H1 (cell line): ENCODE data around the gene SEMA4D. TPM values are rescaled to one million over a fixed set of nuclear protein-coding genes. Genes with fewer than 3 reads are reported as not detected.

Source experiments
- CTCF ChIA-PET: fragments of 300-600 bp; sonication (Branson Sonifier 250); formaldehyde crosslinking; loops from one replicate; lab custom pipeline; 2021; ENCODE audit not compliant: partially characterized antibody; lab: Charles Lee
- POLR2A ChIA-PET: fragments of 300-600 bp; sonication (Branson Sonifier 250); formaldehyde crosslinking; loops from one replicate; lab custom pipeline; 2021; ENCODE audit warnings: inconsistent platforms; ENCODE audit not compliant: partially characterized antibody; lab: Charles Lee
- DNase-seq, 2 experiments: peaks; one replicate each; pipeline versions ENCODE4 v3.0.0 to v3.0.0-alpha.2; 2010 to 2022; ENCODE audit warnings: low spot score in 2 of 2, low read depth in 1 of 2, mixed read lengths in 1 of 2
- FAIRE-seq: peaks from 2 replicates; lab custom pipeline; 2011; peaks lifted over from hg19 to GRCh38; lab: Jason Lieb, UNC
- H2AFZ ChIP-seq: 2 replicates; pipeline ENCODE4 v1.8.1; 2012; ENCODE audit warnings: low read length, inconsistent platforms
- H2AK5ac ChIP-seq: 2 replicates; pipeline ENCODE4 v1.6.1; 2013; ENCODE audit warnings: low read depth, low read length
- H2BK120ac ChIP-seq: replicated peaks from 2 replicates; pipeline ENCODE3; 2013; ENCODE audit warnings: low read depth, low read length, inconsistent platforms
- H2BK12ac ChIP-seq: 2 replicates; pipeline ENCODE4 v1.6.1; 2013; ENCODE audit warnings: low read depth, low read length
- H2BK15ac ChIP-seq: 2 replicates; pipeline ENCODE4 v1.6.1; 2013; ENCODE audit warnings: low read length
- H2BK20ac ChIP-seq: 2 replicates; pipeline ENCODE4 v1.6.1; 2013; ENCODE audit warnings: low read length
- H2BK5ac ChIP-seq: 2 replicates; pipeline ENCODE4 v1.6.1; 2013; ENCODE audit warnings: low read depth, low read length
- H3K14ac ChIP-seq: 2 replicates; pipeline ENCODE4 v1.6.1; 2013; ENCODE audit warnings: inconsistent platforms; ENCODE audit not compliant: insufficient read length
- H3K18ac ChIP-seq: 2 replicates; pipeline ENCODE4 v1.6.1; 2013; ENCODE audit warnings: low read length; ENCODE audit errors: extremely low read depth
- H3K23ac ChIP-seq: 2 replicates; pipeline ENCODE4 v1.6.1; 2013; ENCODE audit warnings: inconsistent platforms; ENCODE audit not compliant: insufficient read length
- H3K23me2 ChIP-seq: 2 replicates; pipeline ENCODE4 v1.6.1; 2013; ENCODE audit warnings: low read depth, low read length
- H3K27ac ChIP-seq: 2 replicates; pipeline ENCODE4 v1.6.1; 2011; ENCODE audit warnings: low read depth, low read length, inconsistent platforms
- H3K27me3 ChIP-seq, 4 experiments: replicated peaks in 1 of 4; 1 replicate in 1 of 4; 2 replicates in 3 of 4; pipeline versions ENCODE4 v1.6.1 to v1.8.1; 2011 to 2013; ENCODE audit warnings: low read length in 3 of 4, mild to moderate bottlenecking in 3 of 4, inconsistent platforms in 2 of 4, mixed read lengths in 2 of 4, moderate library complexity in 1 of 4; ENCODE audit not compliant: control insufficient read depth in 3 of 4, insufficient read depth in 3 of 4; ENCODE audit errors: extremely low read depth in 1 of 4
- H3K36me3 ChIP-seq, 4 experiments: 2 replicates each; pipeline versions ENCODE4 v1.6.1 to v1.8.1; 2011 to 2013; ENCODE audit warnings: mild to moderate bottlenecking in 4 of 4, low read length in 3 of 4, moderate library complexity in 2 of 4, control low read depth in 1 of 4, inconsistent platforms in 1 of 4; ENCODE audit not compliant: insufficient read depth in 4 of 4, control insufficient read depth in 2 of 4
- H3K4ac ChIP-seq: replicated peaks from 2 replicates; pipeline ENCODE3; 2013; ENCODE audit warnings: low read length, low read depth, mixed read lengths, inconsistent platforms; ENCODE audit not compliant: insufficient read length
- H3K4me1 ChIP-seq, 4 experiments: replicated peaks in 1 of 4; 1 replicate in 1 of 4; 2 replicates in 3 of 4; pipeline versions ENCODE4 v1.6.1 to v1.8.1; 2011 to 2013; ENCODE audit warnings: low read length in 3 of 4, inconsistent platforms in 2 of 4, mixed read lengths in 1 of 4; ENCODE audit not compliant: insufficient read depth in 4 of 4, control insufficient read depth in 3 of 4
- H3K4me2 ChIP-seq, 2 experiments: 2 replicates each; pipeline versions ENCODE4 v1.6.1 to v1.8.1; 2011 to 2013; ENCODE audit warnings: low read depth in 2 of 2, low read length in 2 of 2, control low read depth in 1 of 2, inconsistent platforms in 1 of 2, mild to moderate bottlenecking in 1 of 2; ENCODE audit not compliant: insufficient read depth in 1 of 2
- H3K4me3 ChIP-seq, 4 experiments: fragments of 200-600, 300-600 bp in 1 of 4; sonication (generic), shearing (Covaris generic), sonication (Bioruptor Twin) in 1 of 4; 2 replicates each; pipeline versions ENCODE4 v1.5.1 to v1.8.1; 2011 to 2016; ENCODE audit warnings: low read length in 4 of 4, low read depth in 3 of 4, control low read depth in 2 of 4, inconsistent platforms in 2 of 4, mild to moderate bottlenecking in 2 of 4, mixed read lengths in 1 of 4, moderate library complexity in 1 of 4; ENCODE audit not compliant: insufficient read depth in 2 of 4; ENCODE audit errors: extremely low read depth in 1 of 4
- H3K56ac ChIP-seq: replicated peaks from 2 replicates; pipeline ENCODE3; 2013; ENCODE audit warnings: low read depth, mild to moderate bottlenecking, mixed read lengths, low read length, inconsistent platforms; ENCODE audit not compliant: insufficient read length
- H3K79me1 ChIP-seq: 2 replicates; pipeline ENCODE4 v1.6.1; 2013; ENCODE audit warnings: low read depth, low read length, control low read depth
- H3K79me2 ChIP-seq, 2 experiments: 2 replicates each; pipeline versions ENCODE4 v1.6.1 to v1.8.1; 2012 to 2013; ENCODE audit warnings: low read length in 2 of 2, mild to moderate bottlenecking in 2 of 2, inconsistent platforms in 1 of 2; ENCODE audit not compliant: insufficient read depth in 2 of 2, control insufficient read depth in 1 of 2
- H3K9ac ChIP-seq, 4 experiments: replicated peaks in 1 of 4; 1 replicate in 1 of 4; 2 replicates in 3 of 4; pipeline versions ENCODE4 v1.6.1 to v1.8.1; 2011 to 2013; ENCODE audit warnings: low read depth in 3 of 4, low read length in 3 of 4, control low read depth in 2 of 4, mild to moderate bottlenecking in 2 of 4, moderate library complexity in 2 of 4, inconsistent platforms in 1 of 4; ENCODE audit errors: extremely low read depth in 1 of 4
- H3K9me3 ChIP-seq, 2 experiments: 2 replicates each; pipeline versions ENCODE4 v1.6.1 to v1.8.1; 2012 to 2013; ENCODE audit warnings: mild to moderate bottlenecking in 2 of 2, moderate library complexity in 2 of 2, control low read depth in 1 of 2, inconsistent platforms in 1 of 2, low read depth in 1 of 2, low read length in 1 of 2, mixed read lengths in 1 of 2; ENCODE audit not compliant: insufficient read depth in 2 of 2
- H4K20me1 ChIP-seq, 2 experiments: replicated peaks in 1 of 2; 2 replicates each; pipeline versions ENCODE3 to v1.8.1; 2011 to 2013; ENCODE audit warnings: inconsistent platforms in 2 of 2, low read length in 2 of 2, mild to moderate bottlenecking in 1 of 2; ENCODE audit not compliant: insufficient read depth in 2 of 2, control insufficient read depth in 1 of 2
- H4K5ac ChIP-seq: 2 replicates; pipeline ENCODE4 v1.6.1; 2013; ENCODE audit warnings: low read length, low read depth, mixed read lengths, inconsistent platforms; ENCODE audit not compliant: insufficient read length
- H4K8ac ChIP-seq: 2 replicates; pipeline ENCODE4 v1.8.0; 2013; ENCODE audit warnings: mild to moderate bottlenecking, moderate library complexity, low read length, inconsistent platforms; ENCODE audit not compliant: insufficient read depth; ENCODE audit errors: extremely low read depth
- H4K91ac ChIP-seq: replicated peaks from 2 replicates; pipeline ENCODE3; 2013; ENCODE audit warnings: low read length, mixed read lengths, inconsistent platforms; ENCODE audit not compliant: insufficient read length
- BRCA1 ChIP-seq: IDR thresholded peaks from 2 replicates; pipeline ENCODE4 v1.6.1; 2012; ENCODE audit warnings: low read depth, low read length, improper control_type of control experiment
- CEBPB ChIP-seq: IDR thresholded peaks from 2 replicates; pipeline ENCODE4 v1.6.1; 2012; ENCODE audit warnings: low read depth, low read length
- CTBP2 ChIP-seq: IDR thresholded peaks from 2 replicates; pipeline ENCODE4 v1.7.0; 2011; ENCODE audit warnings: borderline replicate concordance, mild to moderate bottlenecking, moderate library complexity, mixed read lengths, low read length; ENCODE audit not compliant: insufficient read depth, insufficient read length
- FOSL1 ChIP-seq: IDR thresholded peaks from 2 replicates; pipeline ENCODE4 v1.6.1; 2011; ENCODE audit warnings: mild to moderate bottlenecking, low read depth, low read length, moderate library complexity; ENCODE audit not compliant: insufficient read depth
- NRF1 ChIP-seq: IDR thresholded peaks from 2 replicates; pipeline ENCODE4 v1.6.1; 2011; ENCODE audit warnings: mild to moderate bottlenecking, low read depth, low read length, improper control_type of control experiment
- RXRA ChIP-seq: IDR thresholded peaks from 2 replicates; pipeline ENCODE4 v1.6.1; 2011; ENCODE audit warnings: low read depth, mild to moderate bottlenecking, low read length, moderate library complexity; ENCODE audit not compliant: insufficient read depth
- SAP30 ChIP-seq: fragments of 300-600 bp; sonication (generic); IDR thresholded peaks from 2 replicates; pipeline ENCODE4 v1.7.1; 2012; ENCODE audit warnings: low read length, moderate library complexity, mild to moderate bottlenecking, inconsistent platforms; ENCODE audit not compliant: insufficient read depth, insufficient replicate concordance
- SIRT6 ChIP-seq: IDR thresholded peaks from one replicate; pipeline ENCODE4 v1.7.1; 2012; ENCODE audit warnings: low read length, inconsistent platforms
- SP1 ChIP-seq: IDR thresholded peaks from 2 replicates; pipeline ENCODE4 v1.6.1; 2011; ENCODE audit warnings: low read depth, low read length
- SP4 ChIP-seq: IDR thresholded peaks from 2 replicates; pipeline ENCODE4 v1.6.1; 2012; ENCODE audit warnings: low read length, inconsistent platforms
- SRF ChIP-seq: IDR thresholded peaks from 2 replicates; pipeline ENCODE4 v1.6.1; 2011; ENCODE audit warnings: mild to moderate bottlenecking, low read depth, low read length, moderate library complexity
- TAF7 ChIP-seq: optimal IDR thresholded peaks from 2 replicates; pipeline ENCODE3; 2011; ENCODE audit warnings: low read depth, mild to moderate bottlenecking, inconsistent platforms, low read length, moderate library complexity, borderline replicate concordance
- TBP ChIP-seq: IDR thresholded peaks from 2 replicates; pipeline ENCODE4 v1.6.1; 2011; ENCODE audit warnings: low read depth, low read length, improper control_type of control experiment
- ZNF274 ChIP-seq: IDR thresholded peaks from 2 replicates; pipeline ENCODE4 v1.7.0; 2012; ENCODE audit warnings: low read length, borderline replicate concordance; ENCODE audit errors: extremely low read depth
- WGBS, 2 experiments: shearing (Covaris generic) in 1 of 2; methylation state at CpG; one replicate each; pipeline versions ENCODE4 v1.1.6 to v1.1.7; 2013 to 2015; ENCODE audit warnings: low lambda C conversion rate in 2 of 2, mixed read lengths in 2 of 2, inconsistent platforms in 1 of 2, low coverage in 1 of 2, missing lambda C conversion rate in 1 of 2; ENCODE audit not compliant: insufficient replicate concordance in 2 of 2, insufficient coverage in 1 of 2, insufficient read length in 1 of 2; ENCODE audit errors: extremely low coverage in 1 of 2, missing lambda C conversion rate in 1 of 2; 5-methylcytosine and 5-hydroxymethylcytosine counted together
- polyA plus RNA-seq, 7 experiments: library from polyadenylated mRNA; depleted of rRNA in 3 of 7; stranded (reverse) in 5 of 7; unstranded in 2 of 7; fragments of >200 nt in 5 of 7; fragments of 200-250 nt in 2 of 7; gene quantifications; 1 replicate in 5 of 7; 2 replicates in 1 of 7; 4 replicates in 1 of 7; pipeline versions ENCODE4 v1.2.1 to v1.2.3, GENCODE V29; 2011 to 2013; ENCODE audit warnings: missing spikeins in 2 of 7, mixed read lengths in 2 of 7
- total RNA-seq: library from RNA; stranded (reverse); fragmentation: NEBNext Ultra II Directional; extraction: Animal tissue kit (Norgen Biotek cat#: 25700); gene quantifications from 2 replicates; pipeline ENCODE4 v1.2.1, GENCODE V29; 2021
- TF ChIP-seq, protein P1 (sequence below): IDR thresholded peaks from 2 replicates; pipeline ENCODE4 v1.6.1; 2011; ENCODE audit warnings: low read depth, mild to moderate bottlenecking, low read length; ENCODE audit not compliant: insufficient read depth

The SEMA4D gene
- total and polyA plus RNA-seq, 2 of the 8 experiments (the other 6 are each of a cell fraction or from before 2014, with no cell fraction given), result 21.0 to 70.4 TPM

DNA sequence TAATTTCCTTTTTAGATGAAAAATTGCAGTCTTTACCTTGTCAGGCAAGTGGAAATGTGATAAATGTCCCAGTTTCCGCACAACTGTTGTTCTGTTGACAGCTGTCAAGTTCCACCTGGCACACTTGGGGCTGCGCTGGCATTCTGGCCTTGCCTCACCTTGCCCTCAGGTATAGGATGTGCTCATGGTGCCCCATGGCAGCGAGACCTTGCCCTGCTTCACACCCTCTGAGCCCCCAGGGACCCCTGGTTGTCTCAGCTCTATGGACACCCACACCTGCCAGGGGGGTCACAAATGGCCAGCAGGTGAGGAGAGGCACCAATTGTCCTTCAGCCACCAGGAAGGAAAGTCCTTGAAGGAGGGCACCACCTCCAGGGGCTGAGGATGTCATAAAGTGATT, 37.5 kb upstream of the SEMA4D start:
- 91% methylated on average over 3 of the region's 3 CpGs; no CpG with 5 or more reads in 1 of the 2 experiments for WGBS, 2 experiments
- H3K23ac ChIP-seq, result no peak overlapping the region
- FAIRE-seq, result no peak
- H3K23me2 ChIP-seq, result peaks cover 5% of the 10 kb centered on the region; the same call in 1 of the 2 replicates
- ChIA-PET POLR2A (no interaction called here), CTCF (interaction anchor here (1.5 to 2.3 kb wide), 3 partner anchors 13 to 106 kb away, joined by 4 to 10 read pairs (median 9); no protein-coding TSS in a partner anchor)
- no peaks in the 10 kb centered on the region for H3K79me1 ChIP-seq
- H3K36me3 ChIP-seq, result no peaks in the 10 kb centered on the region
- H3K79me2 ChIP-seq, result no peaks in the 10 kb centered on the region
- H4K20me1 ChIP-seq, result peaks cover 0 to 6% of the 10 kb centered on the region in 2 experiments
- H3K27me3 ChIP-seq, result no peaks in the 10 kb centered on the region
- no peak overlapping the region for H3K4me2 ChIP-seq
- H2BK20ac ChIP-seq, result no peak overlapping the region
- no peak overlapping the region for H2BK120ac ChIP-seq
- no peak overlapping the region for H2BK15ac ChIP-seq
- no peak for DNase-seq
- no peak overlapping the region for H4K5ac ChIP-seq
- H2BK5ac ChIP-seq, result no peak overlapping the region
- H3K18ac ChIP-seq, result no peak overlapping the region
- no peak overlapping the region for H2AK5ac ChIP-seq
- H3K27ac ChIP-seq, result no peak overlapping the region
- no peak overlapping the region for H2AFZ ChIP-seq
- H4K8ac ChIP-seq, result no peak overlapping the region
- H3K4me3 ChIP-seq, result no peak overlapping the region
- no peak overlapping the region for H3K56ac ChIP-seq
- 0 out of 4 replicates have a peak, but pooled peaks cover 0 to 2% of the 10 kb centered on the region in 2 experiments for H3K9me3 ChIP-seq
- no peak overlapping the region for H4K91ac ChIP-seq
- H3K4ac ChIP-seq, result no peak overlapping the region
- no peak overlapping the region for H3K9ac ChIP-seq
- no peak overlapping the region for H2BK12ac ChIP-seq
- no peaks in the 10 kb centered on the region; a peak in 1 of 7 replicates for H3K4me1 ChIP-seq
- no peak overlapping the region for H3K14ac ChIP-seq
- TF ChIP-seq FOSL1 (no peak), SAP30 (no peak), CTBP2 (no peak), NRF1 (no peak), SP4 (no peak), BRCA1 (no peak), SP1 (no peak), CEBPB (no peak), TAF7 (no peak), ZNF274 (no peak), SIRT6 (no peak), SRF (no peak), TBP (no peak), RXRA (no peak)
- TF ChIP-seq, protein P1, sequence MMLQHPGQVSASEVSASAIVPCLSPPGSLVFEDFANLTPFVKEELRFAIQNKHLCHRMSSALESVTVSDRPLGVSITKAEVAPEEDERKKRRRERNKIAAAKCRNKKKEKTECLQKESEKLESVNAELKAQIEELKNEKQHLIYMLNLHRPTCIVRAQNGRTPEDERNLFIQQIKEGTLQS, result no peak
